Fibroblast of villous mesenchyme (primary cell): ENCODE measurements around the gene GABRB3. TPM values are rescaled to one million over a fixed set of nuclear protein-coding genes. Genes with fewer than 3 reads are reported as not detected.

Experiments used
- DNase-seq: peaks from one replicate; pipeline ENCODE4 v3.0.0-alpha.2; 2010; ENCODE audit warnings: low read depth
- H3K4me3 ChIP-seq: 2 replicates; pipeline ENCODE4 v1.5.1; 2011; ENCODE audit warnings: low read depth, mild to moderate bottlenecking, low read length
- total RNA-seq: library from RNA; depleted of rRNA; stranded (reverse); fragments of >200 nt; gene quantifications from 2 replicates; pipeline ENCODE4 v1.2.3, GENCODE V29; 2012
- TF ChIP-seq, protein P1 (sequence below): IDR thresholded peaks from 2 replicates; pipeline ENCODE4 v1.5.1; 2012; ENCODE audit warnings: low read depth, mild to moderate bottlenecking, low read length; ENCODE audit not compliant: insufficient read depth

The GABRB3 gene
- total RNA-seq, 1 donor: 2.2 TPM

DNA sequence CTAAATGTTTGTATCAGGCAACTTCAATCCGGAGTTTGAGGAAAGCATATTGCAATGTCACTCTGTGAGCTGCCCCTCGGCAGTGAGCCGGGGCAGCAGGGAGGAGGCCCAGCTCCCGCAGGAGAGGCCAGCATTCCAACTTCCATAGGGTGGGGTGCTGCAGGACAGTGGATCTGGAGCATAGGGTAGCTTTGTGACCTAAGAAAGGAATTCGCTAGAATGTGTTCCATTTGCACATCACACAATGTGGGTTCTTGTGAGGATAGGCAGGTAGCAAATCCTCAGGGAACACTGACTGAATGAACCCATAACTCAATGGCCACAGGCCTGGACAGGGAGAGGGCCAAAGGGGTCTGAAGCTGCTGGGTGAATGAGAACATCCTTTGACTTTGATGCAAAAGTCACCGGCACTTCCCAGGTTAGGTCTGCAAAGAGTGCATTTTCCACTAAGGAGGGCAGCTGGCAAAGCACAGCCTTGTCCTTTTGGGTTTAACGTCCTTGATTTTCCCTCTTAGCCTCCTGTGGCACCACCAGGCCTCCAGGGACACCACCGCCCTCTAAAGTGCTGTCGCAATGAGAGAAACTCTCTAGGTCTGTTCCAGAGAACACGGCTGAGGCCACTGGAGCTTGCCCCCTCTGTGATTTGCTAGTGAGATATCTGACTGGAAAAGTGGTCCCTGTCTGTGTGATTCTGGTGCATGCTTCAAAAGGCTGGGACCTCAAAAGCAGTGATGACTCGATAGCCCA lies 36.2 kb downstream of the GABRB3 start:
- TF ChIP-seq, protein P1, sequence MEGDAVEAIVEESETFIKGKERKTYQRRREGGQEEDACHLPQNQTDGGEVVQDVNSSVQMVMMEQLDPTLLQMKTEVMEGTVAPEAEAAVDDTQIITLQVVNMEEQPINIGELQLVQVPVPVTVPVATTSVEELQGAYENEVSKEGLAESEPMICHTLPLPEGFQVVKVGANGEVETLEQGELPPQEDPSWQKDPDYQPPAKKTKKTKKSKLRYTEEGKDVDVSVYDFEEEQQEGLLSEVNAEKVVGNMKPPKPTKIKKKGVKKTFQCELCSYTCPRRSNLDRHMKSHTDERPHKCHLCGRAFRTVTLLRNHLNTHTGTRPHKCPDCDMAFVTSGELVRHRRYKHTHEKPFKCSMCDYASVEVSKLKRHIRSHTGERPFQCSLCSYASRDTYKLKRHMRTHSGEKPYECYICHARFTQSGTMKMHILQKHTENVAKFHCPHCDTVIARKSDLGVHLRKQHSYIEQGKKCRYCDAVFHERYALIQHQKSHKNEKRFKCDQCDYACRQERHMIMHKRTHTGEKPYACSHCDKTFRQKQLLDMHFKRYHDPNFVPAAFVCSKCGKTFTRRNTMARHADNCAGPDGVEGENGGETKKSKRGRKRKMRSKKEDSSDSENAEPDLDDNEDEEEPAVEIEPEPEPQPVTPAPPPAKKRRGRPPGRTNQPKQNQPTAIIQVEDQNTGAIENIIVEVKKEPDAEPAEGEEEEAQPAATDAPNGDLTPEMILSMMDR: no peak
- no peak for DNase-seq
- H3K4me3 ChIP-seq: no peak overlapping the region

DNA sequence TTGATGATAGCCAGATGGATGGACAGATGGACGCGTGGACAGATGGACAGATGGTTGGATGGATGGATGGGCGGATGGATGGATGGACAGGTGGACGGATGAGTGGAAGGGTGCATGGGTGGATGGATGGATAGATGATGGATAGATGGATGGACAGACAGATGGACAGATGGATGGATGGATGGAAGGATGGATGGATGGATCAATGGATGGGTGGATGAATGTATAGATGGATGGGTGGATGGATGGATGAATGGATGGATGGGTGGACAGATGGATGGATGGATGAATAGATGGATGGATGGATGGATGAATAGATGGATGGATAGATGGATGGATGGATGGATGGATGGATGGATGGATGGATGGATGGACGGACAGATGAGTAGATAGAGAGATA lies 40.9 kb downstream of the GABRB3 start:
- no peak for DNase-seq
- no peak overlapping the region for H3K4me3 ChIP-seq
- TF ChIP-seq, protein P1: no peak

DNA sequence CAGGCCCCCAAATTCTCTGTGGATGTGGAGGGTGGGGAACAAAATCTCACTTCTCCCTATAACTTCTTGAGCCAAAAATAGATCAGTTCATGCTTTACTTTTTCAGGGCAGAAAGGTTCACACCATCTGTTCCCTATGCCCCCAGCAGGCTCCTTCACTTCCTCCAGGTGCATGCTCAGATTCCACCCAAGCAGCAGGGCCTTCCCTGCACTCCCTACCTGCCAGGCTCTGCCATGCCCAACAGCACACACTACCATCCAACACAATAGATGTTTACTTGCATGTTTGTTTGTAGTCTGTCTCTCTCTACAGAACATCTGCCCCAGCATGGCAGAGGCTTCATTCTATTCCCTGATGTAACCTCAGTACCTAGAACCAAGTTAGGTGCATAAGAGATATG lies 43.3 kb downstream of the GABRB3 start:
- no peak for DNase-seq
- TF ChIP-seq, protein P1: no peak
- no peak overlapping the region for H3K4me3 ChIP-seq

DNA sequence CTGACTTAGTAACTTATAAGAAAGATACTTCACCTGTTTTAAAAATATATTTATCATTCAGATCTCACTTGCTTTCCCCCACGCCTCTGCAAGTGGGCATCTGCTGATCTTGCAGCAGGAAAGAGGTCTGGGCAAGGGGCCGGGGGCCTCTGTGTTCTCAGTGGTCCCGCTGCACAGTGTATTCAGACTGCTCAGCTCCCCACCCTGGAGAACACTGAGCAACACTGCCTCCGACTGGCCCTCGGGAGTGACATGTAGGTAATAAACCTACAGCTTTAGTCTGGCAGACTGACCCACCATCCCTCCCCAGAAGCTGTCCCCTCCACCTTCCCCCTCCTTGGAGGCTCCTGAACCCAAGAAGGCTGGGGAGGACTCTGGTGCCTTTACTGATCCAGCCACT lies 43.8 kb downstream of the GABRB3 start:
- no peak overlapping the region for H3K4me3 ChIP-seq
- no peak for DNase-seq
- TF ChIP-seq, protein P1: no peak

DNA sequence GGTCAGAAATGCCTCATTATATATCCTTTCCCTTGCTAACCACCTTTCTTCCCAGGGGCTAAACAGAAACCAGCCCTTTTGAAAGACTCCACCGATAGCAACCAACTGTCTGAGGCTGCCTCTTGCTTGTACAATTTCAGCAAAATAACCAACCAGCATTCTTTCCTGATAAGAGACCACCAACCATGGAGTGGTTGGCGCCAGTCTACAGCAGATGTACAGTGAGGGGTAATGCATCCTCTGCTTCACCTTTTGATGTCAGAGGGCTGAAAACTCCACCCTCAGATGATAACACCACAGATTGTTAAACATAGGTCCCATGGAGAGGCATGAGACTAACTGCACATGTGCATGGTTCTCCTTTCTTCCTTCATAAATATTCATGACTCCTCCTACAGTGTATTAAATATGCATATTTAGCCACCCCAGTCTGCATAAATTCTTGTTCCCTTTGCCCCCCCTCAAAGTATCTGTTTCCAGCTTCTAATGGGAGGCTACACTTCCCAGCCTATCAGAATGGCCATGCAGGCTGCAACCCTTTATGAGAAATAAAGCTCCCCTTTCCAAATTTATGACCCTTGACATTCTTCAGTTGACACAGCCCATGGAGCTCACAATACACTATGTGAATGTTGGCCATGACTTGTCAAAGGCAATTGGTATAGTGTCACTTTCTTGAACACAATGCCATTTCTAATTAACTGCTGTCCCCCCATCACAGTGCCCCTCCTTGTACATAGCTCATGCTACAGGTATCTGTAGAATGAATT lies 48.3 kb downstream of the GABRB3 start:
- DNase-seq: no peak
- TF ChIP-seq, protein P1: no peak
- no peak overlapping the region for H3K4me3 ChIP-seq

DNA sequence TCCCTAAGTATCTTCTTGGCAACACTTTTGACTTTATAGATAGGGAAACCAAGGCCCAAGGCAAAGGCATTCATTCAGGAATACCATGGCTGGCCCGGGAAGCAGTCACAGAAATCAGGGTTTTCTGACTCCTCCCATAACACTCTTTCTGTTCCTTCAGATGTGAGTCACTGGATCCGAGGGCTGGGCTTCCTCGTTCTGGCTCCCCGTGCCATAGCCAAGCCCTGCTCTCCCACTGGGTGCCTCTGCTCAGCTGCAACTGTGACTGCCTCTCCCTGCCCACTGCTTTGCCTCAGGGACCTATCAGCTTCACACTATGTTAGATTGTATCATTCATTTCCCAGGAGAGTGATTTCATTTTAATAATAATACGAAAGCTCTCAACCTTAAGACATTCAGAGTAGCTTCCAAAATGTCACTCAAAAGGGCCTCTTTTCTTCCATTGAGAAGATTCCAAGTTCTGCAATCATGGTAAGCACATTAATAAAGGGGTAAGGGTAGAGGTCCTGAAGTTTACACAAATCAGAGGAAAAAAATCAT lies 50.2 kb downstream of the GABRB3 start:
- TF ChIP-seq, protein P1: no peak
- H3K4me3 ChIP-seq: no peak overlapping the region
- DNase-seq: no peak
